RPMI8226 (cell line): ENCODE results near the gene ZBTB7C.
A peak's percentile ranks its signal among the peaks of the same experiment; 100 is the strongest.

Source experiments
- DNase-seq: peaks from one replicate; pipeline ENCODE4 v3.0.0-alpha.2; 2015

Gene ZBTB7C

GRCh38 chr18:48048251-48048650 is 360.9 kb downstream of the ZBTB7C start:
- DNase-seq, result no peak

- DNase-seq, result no peak
Observed at GRCh38 chr18:48046843-48047242, 362.3 kb downstream of the ZBTB7C start.

GRCh38 chr18:48045744-48046143 is 363.4 kb downstream of the ZBTB7C start:
- no peak for DNase-seq

- no peak for DNase-seq
Observed at GRCh38 chr18:48044944-48045343, 364.2 kb downstream of the ZBTB7C start.

- DNase-seq, result no peak
Observed at GRCh38 chr18:48043166-48043565, 366.0 kb downstream of the ZBTB7C start.

- DNase-seq, result no peak
Observed at GRCh38 chr18:48042431-48042830, 366.8 kb downstream of the ZBTB7C start.

- no peak for DNase-seq
Observed at GRCh38 chr18:48040457-48041110, 368.6 kb downstream of the ZBTB7C start.

- DNase-seq, result no peak
Observed at GRCh38 chr18:48039769-48040215, 369.4 kb downstream of the ZBTB7C start.

GRCh38 chr18:48038636-48039035 is 370.5 kb downstream of the ZBTB7C start:
- no peak for DNase-seq

- DNase-seq, result peak; percentile 52
Observed at GRCh38 chr18:48037481-48038271, 371.5 kb downstream of the ZBTB7C start.

GRCh38 chr18:48036641-48037421 is 372.4 kb downstream of the ZBTB7C start:
- no peak for DNase-seq

GRCh38 chr18:48036226-48036625 is 373.0 kb downstream of the ZBTB7C start:
- DNase-seq, result no peak

GRCh38 chr18:48035556-48035860 is 373.7 kb downstream of the ZBTB7C start:
- no peak for DNase-seq

- DNase-seq, result no peak
Observed at GRCh38 chr18:48034651-48035555, 374.3 kb downstream of the ZBTB7C start.

- no peak for DNase-seq
Observed at GRCh38 chr18:48033790-48034650, 375.2 kb downstream of the ZBTB7C start.

- no peak for DNase-seq
Observed at GRCh38 chr18:48032876-48033789, 376.1 kb downstream of the ZBTB7C start.

GRCh38 chr18:48031641-48032040 is 377.5 kb downstream of the ZBTB7C start:
- DNase-seq, result no peak

GRCh38 chr18:48030616-48031480 is 378.3 kb downstream of the ZBTB7C start:
- DNase-seq, result peak; percentile 76

GRCh38 chr18:48029296-48029986 is 379.7 kb downstream of the ZBTB7C start:
- no peak for DNase-seq
